Activated CD8-positive, alpha-beta memory T cell treated with anti-CD3 and anti-CD28 coated beads, Interleukin-2, amount 50 U/mL, for 1 hour (primary cell): ENCODE data around the gene LPCAT4.
"Not testable (repeated sequence)": the region's sequence is repeated elsewhere in the genome, so short reads cannot be mapped to it uniquely, and the experiment has no call there.

ENCODE experiments used
- DNase-seq: peaks from one replicate; pipeline ENCODE4 v3.0.0-alpha.2; 2020; ENCODE audit errors: extremely low read depth

LPCAT4 gene

DNA sequence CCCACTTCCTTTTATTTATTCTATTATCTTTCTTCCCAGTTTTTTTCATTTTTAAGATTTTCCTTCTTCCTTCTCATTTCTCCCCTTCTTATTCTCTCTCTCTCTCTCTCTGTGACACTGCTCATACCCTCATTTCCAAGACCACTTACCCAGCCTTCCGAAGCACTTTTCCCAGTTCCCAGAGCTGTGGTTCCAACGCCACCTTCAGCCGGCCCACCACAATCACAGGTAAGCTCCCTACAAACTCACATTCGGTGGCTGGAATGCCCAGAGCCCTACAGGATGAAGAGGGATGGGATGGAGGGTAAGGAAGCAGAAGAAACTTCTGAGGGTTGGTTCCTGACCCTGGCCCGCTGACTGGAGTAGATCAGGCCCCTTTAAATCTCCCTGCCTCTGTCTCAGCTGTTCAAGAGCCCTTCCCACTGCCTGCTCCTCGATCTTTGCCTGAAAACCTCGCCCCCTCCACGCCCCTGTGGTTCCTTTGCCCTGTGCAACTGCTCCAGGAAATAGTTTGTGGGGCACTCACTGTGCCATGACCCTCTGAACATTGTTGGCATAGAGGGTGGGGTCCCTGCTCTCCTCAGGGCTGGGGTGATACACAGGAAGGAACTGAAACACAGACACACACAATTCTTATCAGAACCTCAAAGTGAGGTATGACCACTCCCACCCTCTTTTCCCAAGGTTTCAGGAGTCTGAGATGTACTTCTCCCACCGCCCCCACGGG, 4.8 kb downstream of the LPCAT4 start:
- no peak for DNase-seq

DNA sequence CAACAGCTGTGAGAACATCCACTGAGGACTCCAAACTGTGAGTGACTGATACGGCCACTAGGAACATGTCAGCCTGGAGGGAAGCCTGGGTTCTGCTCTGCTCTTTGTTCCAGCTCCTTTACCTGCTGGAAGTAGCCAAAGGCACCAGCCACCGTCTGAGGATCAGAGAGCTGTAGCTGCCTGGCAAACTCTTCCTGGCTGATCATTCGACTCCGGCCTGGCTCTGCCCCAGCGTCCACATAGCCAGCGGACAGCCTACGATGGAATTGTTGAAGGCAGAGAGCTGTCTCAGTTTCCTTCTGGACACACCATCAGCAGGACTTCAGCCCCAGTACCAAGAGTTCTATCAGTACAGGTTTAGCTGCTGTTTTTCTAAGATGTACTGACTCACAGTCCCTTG, 5.7 kb downstream of the LPCAT4 start:
- no peak for DNase-seq

DNA sequence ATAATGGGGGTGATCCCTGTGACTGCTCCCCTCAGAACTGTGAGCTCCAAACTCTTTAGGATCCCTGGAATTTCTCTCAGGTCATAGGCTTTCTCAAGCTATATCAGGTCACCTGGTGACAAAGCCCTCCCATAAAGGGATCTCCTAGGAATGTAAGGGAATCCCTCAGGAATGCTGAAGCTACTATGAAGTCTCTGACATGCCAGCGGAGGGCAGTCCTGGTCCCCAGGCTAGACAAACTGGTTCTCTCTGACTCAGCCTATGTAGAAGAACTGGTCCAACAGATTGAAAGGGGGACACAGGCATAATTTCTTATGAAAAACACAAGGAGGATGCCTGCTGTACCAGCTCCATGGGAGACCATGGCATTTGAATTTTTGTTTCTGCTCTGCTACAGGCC, 6.7 kb downstream of the LPCAT4 start:
- no peak for DNase-seq

DNA sequence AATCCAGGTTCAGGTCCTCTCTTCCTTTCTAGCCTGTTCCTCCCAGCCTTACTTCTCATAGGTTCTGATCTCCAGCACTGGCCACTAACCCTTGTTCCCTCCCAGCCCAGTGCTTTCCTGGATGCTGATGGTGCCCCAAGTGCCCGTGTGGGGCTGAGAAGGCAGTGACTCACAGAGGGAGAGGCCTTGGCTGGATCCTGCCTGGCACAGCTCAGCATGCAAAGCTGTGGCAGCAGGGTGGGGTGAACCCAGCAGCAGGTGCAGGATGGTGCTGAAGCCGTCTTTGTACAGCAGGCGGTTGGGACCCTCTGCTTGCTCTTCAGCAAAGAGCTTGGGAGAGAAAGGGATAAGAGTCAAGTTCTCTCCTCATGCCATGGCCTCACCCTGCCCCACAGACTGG, 7.6 kb downstream of the LPCAT4 start:
- no peak for DNase-seq

DNA sequence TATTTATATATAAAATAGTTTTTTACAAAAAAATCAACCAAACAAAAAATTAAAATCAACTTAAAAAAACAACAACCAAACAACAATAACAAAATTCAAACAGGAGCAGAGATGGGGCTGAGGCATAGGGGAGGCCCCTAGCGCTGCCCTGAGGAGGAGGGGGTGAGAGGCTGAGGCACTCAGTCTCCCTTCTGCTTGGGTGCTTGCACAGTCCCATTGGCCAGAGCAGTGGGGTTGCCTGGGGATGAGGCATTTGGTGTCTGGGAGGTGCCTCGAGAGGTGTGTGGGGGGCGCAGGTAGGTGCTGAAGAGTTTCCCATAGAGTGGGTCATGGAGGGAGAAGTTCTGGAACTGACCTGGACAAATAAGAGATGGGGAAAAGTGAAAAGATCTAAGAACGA, 8.0 kb downstream of the LPCAT4 start:
- DNase-seq: no peak

DNA sequence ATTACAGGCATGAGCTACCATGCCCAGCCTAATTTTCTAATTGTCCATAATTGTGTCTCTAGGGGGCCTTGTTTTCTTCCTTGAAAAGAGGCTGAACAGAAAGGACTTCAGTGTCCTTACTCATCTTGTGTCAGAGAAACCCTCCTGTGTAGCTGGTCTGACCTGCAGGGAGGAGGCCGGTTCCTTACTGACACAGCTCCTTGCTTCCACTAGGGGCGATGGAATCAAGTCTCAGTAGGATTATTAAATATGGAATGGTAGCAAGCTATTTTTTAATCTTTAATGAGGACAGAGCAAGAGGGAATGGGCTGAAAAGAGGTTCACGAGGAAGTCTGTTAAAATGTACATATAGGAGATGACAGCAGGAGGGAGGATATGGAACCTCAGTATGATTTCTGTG, 8.6 kb downstream of the LPCAT4 start:
- DNase-seq: no peak

DNA sequence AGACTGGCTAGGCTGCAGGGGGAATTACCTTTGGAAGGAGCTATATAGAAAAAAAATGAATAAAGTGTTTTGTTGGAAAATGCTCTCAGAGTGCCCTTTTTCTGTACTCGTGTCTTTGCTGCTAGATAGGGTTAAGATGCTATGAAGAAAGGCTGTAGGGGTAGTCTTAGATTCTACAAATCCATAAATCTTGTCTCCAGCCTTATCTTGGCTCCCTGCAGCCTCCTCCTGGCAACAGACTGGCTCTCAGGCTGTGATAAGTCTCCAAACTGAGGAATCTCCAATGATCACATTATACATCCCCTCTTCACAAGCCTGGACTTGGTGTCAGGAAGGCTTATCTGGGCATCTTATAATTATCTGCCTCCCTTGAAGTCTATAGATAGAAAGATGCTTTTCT, 9.3 kb downstream of the LPCAT4 start:
- no peak for DNase-seq

DNA sequence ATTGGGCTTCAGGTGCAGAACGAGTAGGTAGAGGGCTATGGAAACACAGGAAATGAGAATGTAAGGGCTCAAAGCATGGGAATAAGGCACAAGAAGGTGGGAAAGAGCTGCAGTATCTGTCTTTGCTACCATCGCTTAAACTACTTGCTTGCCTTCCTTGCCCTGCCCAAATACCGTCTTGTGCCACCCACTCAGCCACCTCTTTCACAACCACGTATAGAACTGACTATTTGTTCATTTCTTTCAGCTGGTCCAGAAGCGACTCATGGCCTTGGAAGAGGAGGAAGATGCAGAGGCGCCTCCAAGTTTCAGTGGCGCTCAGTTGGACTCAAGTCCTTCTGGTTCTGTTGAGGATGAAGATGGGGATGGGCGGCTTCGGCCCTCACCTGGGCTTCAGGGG, 11.8 kb downstream of the LPCAT4 start:
- DNase-seq: no peak

DNA sequence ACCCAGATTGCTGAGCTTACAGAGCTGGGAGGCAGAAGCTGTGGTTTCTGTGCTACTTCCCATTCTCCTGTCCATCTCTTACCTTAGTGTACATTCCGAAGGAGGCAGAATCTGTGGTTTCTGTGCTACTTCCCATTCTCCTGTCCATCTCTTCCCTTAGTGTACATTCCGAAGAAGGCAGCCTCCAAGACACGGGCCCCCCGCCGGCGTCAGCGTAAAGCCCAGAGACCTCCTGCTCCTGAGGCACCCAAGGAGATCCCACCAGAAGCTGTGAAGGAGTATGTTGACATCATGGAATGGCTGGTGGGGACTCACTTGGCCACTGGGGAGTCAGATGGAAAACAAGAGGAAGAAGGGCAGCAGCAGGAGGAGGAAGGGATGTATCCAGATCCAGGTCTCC, 12.7 kb downstream of the LPCAT4 start:
- DNase-seq: no peak

DNA sequence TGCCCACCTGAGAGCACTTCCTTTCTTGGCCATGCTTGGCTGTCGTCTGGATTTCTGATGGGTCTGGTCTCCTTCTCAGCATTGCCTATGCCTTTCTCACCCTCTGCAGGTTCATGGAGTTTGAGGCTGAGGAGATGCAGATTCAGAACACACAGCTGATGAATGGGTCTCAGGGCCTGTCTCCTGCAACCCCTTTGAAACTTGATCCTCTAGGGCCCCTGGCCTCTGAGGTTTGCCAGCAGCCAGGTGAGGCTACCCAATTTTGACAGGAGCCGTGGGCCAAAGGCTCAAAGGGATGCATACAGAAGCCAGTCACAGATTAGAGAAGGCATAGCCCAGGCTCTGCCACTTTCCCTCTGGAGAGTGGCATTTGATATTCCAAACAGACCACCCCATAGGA, 13.4 kb downstream of the LPCAT4 start:
- DNase-seq: no peak

DNA sequence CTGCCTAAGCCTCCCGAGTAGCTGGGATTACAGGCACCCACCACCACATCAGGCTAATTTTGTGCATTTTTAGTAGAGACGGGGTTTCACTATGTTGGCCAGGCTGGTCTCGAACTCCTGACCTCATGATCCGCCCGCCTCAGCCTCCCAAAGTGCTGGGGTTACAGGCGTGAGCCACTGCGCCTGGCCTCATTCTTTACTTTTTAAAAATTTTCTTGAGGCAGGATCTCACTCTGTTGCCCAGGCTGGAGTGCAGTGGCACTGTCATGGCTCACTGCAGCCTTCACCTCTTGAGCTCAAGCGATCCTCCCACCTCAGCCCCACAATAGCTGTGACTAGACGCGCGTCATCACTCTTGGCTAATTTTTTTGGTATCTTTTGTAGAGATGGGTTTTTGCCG, 14.0 kb downstream of the LPCAT4 start:
- not testable (repeated sequence) for DNase-seq

DNA sequence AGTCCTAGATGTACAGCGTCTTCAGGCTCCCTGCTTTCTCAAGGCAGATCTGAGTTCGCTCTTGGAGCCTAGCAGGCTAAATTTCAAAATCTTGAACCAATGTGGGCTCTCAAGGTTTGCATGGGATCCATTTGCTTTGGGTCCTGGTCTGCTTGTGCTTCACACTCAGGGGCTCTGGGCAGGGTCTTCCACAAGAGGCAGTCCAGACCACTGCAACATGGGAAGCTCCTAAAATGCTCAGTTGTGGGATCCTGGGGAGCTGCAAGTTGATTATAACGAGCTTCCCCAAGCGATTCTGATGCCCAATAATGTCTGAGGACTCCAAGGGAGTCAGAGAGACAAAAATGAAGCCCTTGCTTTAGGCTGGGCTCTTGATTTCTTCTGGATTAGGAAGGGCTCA, 17.2 kb downstream of the LPCAT4 start:
- DNase-seq: no peak

DNA sequence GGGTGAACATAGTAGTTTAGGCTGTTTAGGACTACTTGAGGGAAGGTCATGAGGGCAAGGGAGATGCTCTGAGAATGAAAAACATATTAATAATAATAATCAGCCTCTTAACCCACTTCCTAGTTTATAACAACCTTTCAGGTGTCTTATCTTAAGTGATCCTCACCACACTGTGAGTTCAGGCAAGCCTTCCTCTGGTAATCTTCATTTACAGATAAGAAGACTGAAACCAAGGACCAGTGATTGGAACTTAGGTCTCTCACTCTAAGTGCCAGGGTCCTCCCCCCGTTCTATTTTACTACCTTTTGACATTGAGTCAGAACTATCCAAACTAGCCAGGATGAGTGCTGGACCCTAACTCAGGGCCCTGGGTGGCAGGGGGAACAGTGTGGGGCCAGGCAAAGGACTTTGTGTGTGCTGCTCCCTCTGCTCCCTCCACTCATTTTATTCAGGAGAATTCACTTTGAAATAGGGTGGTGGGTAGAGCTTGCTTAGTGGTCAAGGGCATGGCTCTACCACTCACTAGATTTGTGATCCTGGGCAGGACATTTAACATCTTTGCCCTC, 18.2 kb downstream of the LPCAT4 start:
- no peak for DNase-seq

DNA sequence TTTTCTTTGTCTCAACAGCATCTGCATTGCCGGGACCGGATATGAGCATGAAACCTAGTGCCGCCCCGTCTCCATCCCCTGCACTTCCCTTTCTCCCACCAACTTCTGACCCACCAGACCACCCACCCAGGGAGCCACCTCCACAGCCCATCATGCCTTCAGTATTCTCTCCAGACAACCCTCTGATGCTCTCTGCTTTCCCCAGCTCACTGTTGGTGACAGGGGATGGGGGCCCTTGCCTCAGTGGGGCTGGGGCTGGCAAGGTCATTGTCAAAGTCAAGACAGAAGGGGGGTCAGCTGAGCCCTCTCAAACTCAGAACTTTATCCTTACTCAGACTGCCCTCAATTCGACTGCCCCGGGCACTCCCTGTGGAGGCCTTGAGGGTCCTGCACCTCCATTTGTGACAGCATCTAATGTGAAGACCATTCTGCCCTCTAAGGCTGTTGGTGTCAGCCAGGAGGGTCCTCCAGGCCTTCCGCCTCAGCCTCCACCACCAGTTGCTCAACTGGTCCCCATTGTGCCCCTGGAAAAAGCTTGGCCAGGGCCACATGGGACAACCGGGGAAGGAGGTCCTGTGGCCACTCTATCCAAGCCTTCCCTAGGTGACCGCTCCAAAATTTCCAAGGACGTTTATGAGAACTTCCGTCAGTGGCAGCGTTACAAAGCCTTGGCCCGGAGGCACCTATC, 18.9 kb downstream of the LPCAT4 start:
- no peak for DNase-seq

DNA sequence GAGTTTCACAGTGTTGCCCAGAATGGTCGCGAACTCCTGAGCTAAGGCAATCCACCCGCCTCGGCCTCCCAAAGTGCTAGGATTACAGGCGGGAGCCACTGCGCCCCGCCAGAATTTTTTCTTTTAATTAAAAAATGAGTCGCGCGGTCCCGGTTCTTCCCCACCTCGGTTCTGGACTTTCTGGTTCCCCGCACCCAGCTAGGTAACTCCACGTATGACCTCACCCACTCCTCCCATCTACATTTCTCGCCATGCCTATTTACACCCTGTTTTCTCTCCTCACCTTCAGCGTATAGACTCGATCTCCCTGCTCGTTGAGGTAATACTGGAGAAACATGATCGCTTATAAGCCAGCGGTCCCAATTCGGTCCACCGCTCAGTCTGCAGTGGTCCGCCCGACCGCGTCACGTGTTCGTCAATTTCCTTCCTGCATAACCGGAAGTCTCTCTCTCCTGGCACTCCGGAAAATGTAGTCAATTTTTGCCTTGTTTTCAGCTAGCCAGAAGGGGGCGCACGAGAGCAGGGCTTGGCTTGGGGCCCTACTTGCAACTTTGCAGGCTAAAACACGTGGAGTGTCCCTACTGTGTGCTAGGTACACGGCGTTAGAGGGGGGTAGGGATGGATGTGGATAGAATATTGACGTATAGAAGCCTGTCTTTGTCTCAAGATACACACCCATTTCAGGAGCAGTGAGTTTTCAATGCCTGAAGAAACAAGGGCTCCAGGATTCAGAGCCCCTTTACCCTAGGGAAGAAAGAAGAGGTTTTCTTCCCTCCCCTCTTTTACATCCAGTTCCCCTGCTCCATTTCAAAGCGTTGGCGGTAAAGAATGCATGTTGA, 24.0 kb downstream of the LPCAT4 start, which contains the start of the genes NOP10 and NUTM1:
Gene NOP10, minus strand, starts transcription at position 400 of the 839 bp plus-strand sequence. Its CDS starts 63 bp downstream, at position 337.
Gene NUTM1, plus strand, starts transcription at position 579 of the 839 bp plus-strand sequence. CDS start 382 bp downstream, outside the sequence.
- DNase-seq: peak; percentile 78

DNA sequence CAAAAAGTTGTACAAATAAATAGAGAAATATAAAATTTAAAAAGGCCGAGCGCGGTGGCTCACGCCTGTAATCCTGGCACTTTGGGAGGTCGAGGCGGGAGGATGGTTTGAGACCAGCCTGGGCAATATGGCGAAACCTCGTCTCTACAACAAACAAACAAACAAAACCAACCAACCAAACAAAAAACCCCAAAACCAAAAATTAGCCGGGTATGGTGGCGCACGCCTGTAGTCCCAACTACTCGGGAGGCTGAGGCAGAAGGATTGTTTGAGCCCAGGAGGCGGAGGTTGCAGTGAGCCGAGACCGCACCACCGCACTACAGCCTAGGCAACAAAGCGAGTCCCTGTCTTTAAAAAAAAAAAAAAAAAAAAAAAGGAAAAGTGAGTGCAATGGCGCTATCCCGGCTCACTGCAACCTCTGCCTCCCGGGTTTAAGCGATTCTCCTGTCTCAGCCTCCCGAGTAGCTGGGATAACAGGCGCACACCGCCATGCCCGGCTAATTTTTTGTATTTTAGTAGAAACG, 24.7 kb downstream of the LPCAT4 start:
- not testable (repeated sequence) for DNase-seq

DNA sequence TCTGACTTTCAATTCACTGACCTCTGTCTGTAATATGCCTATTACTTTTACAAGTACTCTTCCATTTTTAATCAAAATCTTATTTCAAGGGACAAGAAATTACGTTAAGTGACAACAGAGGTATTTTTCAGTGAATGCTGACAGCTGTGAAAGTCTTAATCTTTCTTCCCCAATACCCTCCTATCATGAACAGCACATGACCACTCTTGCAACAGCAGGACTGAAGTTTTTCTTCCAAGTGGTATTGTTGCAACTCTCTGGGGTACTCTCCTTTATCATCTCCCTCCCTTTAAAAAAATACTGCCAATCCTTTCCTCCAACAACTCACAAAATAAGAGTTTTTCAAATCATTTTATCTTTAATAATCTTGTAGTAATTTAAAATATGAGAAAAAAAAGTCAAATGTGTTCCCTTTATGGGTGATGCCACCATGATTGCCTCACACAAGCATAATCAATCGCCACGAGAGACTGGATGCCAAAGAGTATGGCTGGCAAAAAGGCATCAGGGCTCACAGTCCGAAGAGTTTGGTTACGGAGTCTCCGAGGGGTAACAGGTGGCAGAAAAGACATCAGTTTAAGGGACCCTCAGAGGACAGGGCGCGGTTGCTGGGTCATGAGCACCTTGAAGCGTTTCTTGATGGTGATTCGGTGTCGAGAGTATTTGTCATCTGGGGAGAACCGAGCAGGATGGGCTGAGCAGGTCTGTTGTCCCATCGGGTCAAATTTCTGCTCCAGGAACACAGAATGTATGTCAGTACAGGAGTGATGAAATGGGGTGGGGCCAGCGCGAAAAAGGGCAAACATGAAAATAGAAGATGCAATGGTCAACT, 25.4 kb downstream of the LPCAT4 start:
- DNase-seq: no peak

DNA sequence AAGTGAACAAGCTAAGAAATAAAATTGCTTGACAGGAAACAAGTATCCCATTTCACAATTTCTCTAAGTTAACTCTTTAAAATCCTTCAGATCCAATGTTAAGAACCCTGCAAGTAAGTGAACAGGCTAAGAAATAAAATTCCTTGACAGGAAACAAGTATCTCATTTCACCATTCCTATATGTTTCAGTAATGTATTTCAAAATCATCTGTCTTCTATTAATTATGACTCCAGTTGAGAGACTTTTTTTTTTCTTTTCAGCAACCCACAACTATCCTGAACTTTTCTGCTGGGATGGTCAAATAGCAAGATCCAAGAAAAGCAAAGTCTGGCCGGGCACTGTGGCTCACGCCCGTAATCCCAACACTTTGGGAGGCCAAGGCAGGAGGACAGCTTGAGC, 27.1 kb downstream of the LPCAT4 start:
- DNase-seq: no peak

DNA sequence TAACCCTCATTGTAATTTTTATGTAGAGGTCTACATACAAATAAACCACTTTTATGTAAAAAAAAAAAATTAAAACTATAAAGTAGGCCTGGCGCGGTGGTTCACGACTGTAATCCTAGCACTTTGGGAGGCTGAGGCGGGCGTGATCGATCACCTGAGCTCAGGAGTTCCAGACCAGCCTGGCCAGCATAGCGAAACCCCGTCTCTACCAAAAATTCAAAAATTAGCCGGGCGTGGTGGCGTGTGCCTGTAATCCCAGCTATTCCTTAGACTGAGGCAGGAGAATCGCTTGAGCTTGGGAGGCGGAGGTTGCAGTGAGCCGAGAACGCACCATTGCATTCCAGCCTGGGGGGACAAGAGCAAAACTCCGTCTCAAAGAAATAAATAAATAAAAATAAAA, 28.6 kb downstream of the LPCAT4 start:
- no peak for DNase-seq

DNA sequence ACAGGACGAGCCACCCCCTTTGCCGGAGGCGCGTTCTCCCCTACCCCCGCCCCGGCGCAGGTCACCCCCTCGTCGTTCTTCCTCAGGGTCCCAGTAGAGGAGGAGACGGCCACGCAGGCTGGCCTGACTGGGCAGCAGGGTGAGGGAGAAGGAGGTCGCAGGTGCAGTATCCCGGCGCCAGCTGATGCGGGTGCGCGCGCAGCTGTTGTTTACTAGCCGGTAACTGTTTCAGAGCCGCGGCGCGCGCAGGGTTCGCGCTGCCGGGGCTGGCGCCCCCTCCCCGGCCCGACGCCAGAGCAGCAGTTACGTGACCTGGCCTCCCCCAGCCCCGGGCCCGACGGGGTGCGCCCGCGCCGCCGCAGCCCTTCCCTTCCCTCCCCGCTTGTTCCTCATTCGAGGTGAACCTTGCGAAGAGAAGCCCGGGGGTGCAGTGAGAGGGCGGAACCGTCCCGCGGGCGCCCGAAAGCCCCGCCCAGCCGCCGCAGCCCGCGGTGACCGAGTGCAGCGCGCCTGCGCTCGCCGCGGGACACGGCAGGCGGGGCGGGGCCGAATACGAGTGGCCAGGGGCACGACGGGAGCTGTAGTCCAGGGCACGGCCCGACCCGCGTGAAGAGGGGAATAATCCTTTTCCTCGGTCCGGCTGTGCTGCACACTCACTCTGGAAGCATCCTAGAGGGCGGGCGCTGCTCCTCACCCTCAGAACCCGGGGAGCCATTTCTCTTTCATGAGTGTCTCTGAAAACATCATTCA, 29.3 kb downstream of the LPCAT4 start, which contains the start of gene SLC12A6:
Gene SLC12A6, minus strand, starts transcription at position 225 of the 750 bp plus-strand sequence. CDS start 1,101 bp downstream, outside the sequence.
- DNase-seq: peak; percentile 61
